HEK293 (cell line): ENCODE data around the gene SYNPO2.

Experiments used
- CTCF ChIP-seq: fragments of 450-650 bp; formaldehyde crosslinking; IDR thresholded peaks from 2 replicates; pipeline ENCODE4 v1.5.1; 2016; ENCODE audit warnings: missing biosample characterization, missing genetic modification characterization
- REST ChIP-seq: fragments of 450-650 bp; formaldehyde crosslinking; IDR thresholded peaks from 2 replicates; pipeline ENCODE4 v1.5.1; 2016; ENCODE audit warnings: missing biosample characterization, missing genetic modification characterization
- YY1 ChIP-seq: fragments of 450-650 bp; formaldehyde crosslinking; IDR thresholded peaks from 2 replicates; pipeline ENCODE4 v1.5.1; 2018; ENCODE audit warnings: missing biosample characterization, missing genetic modification characterization
- ZNF133 ChIP-seq: fragments of 450-650 bp; formaldehyde crosslinking; IDR thresholded peaks from 2 replicates; pipeline ENCODE4 v1.5.1; 2016; ENCODE audit warnings: missing biosample characterization, missing genetic modification characterization
- ZNF16 ChIP-seq: fragments of 450-650 bp; formaldehyde crosslinking; IDR thresholded peaks from 2 replicates; pipeline ENCODE4 v1.5.1; 2016; ENCODE audit warnings: low read depth, missing biosample characterization, missing genetic modification characterization
- ZNF776 ChIP-seq: fragments of 450-650 bp; formaldehyde crosslinking; IDR thresholded peaks from 2 replicates; pipeline ENCODE4 v1.5.0; 2017; ENCODE audit warnings: missing biosample characterization, missing genetic modification characterization, borderline replicate concordance

- TF ChIP-seq REST (no peak), CTCF (tag by site-specific recombination) (no peak), ZNF16 (no peak), YY1 (tag by site-specific recombination) (no peak), ZNF133 (tag by site-specific recombination) (no peak), ZNF776 (tag by site-specific recombination) (no peak)
Measured at GRCh38 chr4:119070301-119070700, 181.6 kb downstream of the SYNPO2 start.
